HG02571 (cell line): ENCODE results near the gene VAV2.
"Not testable (repeated sequence)": the region's sequence is repeated elsewhere in the genome, so short reads cannot be mapped to it uniquely, and the experiment has no call there.

Source experiments
- ATAC-seq: cut with Tn5 transposase; IDR thresholded peaks from one replicate; pipeline ENCODE4 v1.9.1; 2021; ENCODE audit warnings: mild to moderate bottlenecking, moderate library complexity; ENCODE audit not compliant: unreplicated experiment

VAV2 gene

DNA sequence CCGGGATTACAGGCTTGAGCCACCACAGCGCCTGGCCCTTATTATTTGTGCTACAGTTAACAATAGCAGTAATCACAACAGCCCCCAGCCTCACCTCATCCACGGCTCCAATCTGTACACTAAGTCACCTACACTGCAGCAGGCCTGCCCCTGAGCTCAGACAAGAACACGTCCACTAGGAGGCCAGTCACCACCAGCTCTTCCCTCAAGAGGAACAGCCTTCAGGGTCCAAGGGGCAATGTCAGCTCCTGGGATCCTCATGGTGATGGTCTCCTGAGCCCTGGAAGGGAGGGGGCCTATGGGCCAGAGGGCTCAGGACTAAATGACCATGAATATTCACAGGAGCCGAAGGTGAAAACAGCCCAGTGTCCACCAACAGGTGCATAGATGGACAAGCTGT, 67.7 kb downstream of the VAV2 start:
- ATAC-seq: no peak

DNA sequence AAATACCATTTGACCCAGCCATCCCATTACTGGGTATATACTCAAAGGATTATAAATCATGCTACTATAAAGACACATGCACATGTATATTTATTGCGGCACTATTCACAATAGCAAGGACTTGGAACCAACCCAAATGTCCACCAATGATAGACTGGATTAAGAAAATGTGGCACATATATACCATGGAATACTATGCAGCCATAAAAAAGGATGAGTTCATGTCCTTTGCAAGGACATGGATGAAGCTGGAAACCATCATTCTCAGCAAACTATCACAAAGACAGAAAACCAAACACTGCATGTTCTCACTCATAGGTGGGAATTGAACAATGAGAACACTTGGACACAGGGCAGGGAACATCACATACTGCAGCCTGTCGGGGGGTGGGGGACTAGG, 68.5 kb downstream of the VAV2 start:
- ATAC-seq: not testable (repeated sequence)

DNA sequence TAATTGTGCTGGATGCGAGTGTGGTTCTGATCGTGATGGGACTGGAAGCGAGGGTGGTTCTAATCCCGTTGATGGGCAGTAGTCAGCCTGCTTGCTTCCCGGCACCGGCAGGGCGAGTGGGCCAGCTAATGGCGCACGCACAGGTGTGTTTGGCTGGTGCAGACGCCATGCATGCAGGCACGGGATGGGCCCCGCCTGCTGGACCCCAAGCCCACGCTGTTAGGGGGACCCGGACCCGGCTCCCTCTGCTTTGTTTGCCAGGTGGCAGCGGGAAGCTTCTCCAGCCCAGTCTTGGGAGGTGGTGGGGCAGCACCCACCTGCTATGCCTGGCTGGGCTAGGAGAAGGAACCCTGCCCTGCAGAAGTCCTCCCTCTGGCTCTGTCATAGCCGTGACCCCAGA, 70.3 kb downstream of the VAV2 start:
- no peak for ATAC-seq

DNA sequence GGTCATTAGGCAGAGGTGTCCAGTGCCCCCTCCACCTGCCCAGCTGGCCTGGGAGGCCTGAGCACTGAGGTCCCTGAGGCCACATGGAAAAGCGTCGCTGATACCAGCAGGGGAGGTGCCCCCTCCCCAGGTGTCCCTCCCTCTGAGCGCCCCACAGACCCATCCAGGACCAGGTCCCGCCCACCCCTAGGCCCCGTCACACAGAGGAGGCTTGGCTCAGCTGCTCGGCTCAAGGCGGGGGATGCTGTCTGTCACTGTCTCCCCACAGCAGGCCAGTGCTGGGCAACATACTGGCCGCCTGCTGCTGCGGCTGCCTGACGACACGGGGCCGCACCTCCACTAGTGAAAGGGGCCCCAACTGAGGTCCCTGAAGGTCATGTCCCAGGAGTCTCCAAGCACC, 71.7 kb downstream of the VAV2 start:
- no peak for ATAC-seq

DNA sequence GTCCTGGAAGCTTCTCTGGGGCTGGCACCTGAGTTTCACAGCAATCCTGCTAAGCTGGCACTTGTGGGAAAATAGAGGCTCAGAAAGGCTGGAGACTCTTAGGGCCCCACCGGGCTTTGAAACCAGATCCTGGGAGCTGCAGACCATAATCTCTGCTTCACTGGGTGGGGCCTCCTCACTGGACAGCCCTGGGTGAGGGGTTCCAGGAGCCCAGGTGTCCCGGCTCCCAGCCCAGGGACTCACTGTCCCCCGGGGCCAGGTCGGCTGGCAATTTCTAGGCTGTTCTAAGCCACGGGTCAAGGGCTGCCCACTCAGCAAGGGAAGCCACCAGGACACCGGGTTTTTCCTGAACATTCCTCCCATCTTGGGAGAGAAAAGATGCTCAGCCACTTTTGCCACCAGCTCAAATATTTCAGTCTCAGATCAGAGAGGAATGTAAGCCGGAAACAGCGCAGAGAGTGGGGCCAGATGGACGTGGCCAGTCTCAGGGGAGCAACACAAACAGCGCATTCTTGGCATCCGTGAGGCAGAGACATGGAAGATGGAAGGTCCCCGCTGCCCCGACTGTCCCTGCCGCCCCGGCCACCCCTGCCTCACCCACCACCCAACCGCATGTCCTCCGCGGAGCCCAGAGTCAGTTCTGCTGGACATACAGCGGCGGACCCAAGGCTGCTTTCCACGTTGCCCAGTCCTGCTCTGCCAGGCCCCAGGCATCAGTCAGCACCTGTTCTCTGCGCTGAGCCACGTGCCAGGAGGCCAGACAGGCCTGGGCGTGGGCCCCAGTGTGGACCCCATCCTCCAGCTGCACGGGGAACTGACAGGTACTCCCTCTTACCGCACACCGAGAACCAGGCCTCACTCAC, 72.6 kb downstream of the VAV2 start:
- no peak for ATAC-seq

DNA sequence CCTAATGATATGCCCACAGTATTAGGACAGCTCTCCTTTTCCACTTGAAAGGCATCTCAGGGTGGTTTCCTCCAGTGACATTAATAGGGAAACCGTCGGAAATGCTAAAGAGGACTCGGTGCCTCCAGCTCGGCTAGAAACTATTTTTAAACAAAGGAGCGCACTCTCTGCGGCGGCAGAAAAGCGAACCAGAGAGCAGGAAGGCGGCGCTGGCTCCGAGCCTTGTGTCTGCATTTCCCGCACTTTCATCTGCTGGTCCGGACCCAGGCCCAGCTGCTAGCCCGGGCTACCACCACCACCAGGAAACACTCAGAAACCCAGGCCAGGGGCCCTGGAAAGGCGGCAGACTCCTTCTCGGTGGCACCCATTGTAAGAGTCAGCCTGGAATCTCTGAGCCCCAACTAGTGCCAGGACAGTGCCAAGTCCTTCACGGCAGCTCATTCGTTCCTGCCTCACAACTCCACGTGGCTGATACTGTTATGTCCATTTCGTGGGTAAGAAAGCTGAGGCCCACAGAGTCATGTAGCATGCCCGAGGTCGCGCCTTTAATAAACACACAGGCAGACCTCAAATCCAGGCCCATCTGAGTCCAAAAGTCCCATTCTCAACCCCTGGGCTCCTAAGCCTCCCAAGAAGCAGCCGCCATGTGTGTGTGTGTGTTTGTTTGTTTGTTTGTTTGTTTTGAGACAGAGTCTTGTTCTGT, 73.9 kb downstream of the VAV2 start:
- no peak for ATAC-seq

DNA sequence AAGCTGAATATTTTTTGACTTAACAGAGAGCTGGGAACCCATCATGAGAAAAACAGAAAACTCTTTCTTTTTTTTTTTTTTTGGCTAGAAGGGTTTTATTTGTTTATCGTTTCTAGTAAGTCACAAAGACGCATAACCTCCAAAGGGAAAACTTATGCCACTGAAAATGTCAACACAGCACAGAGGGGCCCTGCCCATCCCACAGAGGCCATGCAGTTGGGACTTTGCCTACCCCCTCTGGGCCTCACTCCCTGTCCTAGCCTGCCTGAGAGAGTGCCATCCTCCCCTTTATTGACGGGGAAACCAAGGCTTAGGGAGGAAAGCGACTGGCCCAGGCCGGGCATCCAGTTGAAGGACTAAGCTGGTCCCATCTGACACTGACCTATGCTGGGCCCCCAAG, 74.7 kb downstream of the VAV2 start:
- no peak for ATAC-seq

DNA sequence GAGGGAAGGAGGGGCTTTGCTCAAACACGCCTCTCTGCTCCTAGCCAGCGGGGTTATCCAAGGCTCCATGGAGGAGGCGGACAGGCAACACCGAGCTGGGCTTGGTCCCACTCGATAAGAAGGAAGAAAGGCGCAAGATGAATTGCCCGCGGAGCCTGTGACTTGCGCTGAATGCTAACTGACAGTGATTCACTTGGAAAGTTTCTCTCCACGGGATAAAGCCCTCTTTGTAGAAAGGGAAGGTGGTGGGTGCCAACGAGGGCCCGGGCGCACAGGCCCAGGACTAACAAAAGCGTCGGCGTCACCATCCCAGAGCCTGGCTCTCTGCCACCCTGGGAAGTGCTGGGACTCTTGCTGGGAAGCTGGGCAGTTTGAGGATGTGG, 76.0 kb downstream of the VAV2 start:
- ATAC-seq: no peak

DNA sequence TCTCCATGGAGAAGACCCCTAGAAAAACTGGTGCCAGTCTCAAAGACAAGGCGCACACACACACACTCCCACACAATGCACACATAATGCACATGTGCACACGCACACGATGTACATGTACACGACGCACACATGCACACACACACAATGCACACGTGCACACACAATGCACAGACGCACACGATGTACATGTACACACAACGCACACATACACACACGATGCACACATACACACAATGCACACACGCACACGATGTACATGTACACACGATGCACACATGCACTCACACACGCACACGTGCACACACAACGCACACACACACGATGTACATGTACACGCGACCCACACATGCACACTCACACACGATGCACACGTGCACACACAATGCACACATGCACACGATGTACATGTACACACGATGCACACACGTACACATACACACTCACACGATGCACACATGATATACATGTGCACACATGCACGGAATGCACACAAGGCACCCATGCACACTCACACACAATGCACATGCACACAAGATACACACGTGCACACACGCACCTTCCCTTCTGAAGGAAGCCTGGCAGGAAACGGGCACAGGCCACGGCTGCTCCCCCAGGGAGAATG, 76.5 kb downstream of the VAV2 start:
- no peak for ATAC-seq

DNA sequence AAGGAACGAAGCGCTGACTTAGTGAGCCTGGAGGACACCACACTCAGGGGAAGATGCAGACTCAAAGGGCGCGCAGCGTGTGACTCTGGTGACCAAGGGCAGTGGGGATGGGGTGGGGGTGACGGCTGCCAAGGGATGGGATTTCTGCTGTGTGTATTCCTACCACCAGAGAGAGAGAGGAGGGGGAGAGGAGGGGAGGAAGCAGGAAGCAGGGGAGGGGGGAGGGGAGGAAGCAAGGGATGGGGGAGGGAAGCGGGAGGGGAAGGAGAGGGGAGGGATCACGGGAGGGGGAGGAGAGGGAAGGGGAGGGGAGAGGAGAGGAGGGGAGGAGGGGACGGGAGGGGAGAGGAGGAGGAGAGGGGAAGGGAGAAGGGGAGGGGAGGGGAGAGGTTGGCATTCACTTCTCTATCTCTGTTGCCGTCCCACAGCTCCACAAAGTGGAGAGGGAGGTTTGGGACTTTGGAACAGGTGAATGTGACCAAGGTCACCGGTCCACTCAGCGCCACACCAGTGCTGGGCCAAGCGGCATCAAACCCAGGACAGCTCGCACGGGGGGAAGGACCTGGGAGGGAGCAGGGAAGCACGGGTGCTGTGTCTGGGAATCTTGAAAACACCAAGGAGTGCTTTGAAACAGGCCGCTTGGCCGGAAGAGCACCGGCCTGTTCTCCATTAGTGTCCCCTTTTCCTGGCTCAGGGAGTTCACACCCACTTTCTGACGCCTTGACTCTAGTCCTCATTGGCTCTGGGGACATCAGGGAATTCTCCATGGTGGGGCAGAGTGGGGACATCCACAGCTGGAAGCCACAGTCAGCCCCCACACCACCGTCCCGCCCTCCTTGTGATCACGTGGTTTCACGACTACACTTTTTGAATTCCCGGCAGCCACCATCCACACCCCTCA, 77.4 kb downstream of the VAV2 start:
- no peak for ATAC-seq

DNA sequence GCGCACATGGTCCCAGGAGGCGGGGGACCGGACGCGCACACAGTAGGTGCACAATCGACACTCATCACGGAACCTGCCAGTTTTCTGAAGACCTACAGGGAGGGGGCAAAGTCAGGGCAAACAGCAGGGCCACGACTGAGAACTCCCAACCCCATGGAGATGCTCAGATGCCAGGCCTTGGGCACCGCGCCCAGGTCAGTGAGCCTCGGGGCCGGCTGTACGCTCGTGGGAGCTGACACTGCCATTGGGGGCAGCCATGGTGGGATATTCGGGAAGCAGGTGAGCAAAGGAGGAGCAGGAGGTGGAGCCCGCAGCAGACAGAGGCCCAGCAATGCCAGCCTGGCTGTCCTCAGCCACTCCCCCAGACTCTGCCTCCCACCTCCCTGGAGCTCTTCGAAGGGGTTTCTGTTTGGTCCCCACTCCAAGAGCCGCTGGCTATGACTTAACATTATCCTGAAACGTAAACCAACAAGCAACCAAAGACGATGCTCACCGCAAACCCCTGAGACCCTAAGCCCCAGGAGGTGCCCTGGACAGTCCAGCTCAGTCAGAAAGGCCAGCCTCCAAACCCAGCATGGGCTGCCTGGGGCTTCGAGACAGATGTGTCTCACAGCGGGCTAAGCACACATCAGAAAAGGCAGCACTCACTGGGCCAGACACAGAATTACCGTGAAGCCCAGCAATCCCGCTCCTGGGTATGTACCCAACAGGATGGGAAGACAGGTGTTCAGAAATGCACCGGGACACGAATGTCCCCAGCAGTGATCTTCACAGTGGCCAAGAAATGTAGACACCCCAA, 78.4 kb downstream of the VAV2 start:
- ATAC-seq: no peak

DNA sequence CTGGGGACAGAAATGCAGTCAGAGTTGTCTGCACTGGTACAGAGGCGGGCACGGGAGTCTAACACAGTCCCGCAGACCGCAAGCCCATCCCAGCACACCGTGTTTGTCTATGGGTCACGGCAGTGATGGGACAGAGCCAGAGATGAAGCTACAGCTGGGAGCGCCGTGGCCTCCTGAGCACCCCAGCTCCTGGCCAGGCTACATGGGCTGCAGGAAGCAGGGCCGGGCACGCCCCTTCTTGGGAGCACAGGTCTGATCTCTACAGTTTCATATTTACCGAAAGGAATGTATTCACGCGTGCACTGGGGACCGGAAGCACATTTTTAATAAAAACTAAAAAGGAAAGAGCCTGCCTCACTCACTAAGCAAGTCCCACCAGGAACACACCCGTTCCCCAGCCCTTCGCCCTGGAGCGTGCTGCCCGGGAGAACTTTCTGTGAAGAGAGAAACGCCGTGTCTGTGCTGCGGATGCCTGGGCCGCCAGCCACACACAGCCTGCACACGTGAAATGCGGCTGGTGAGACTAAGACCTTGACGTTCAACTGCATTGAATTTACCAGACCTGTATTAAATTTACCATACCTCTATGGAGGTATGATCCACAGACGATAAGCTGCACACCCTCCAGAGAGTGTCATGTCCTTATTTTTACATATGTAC, 81.1 kb downstream of the VAV2 start:
- no peak for ATAC-seq

DNA sequence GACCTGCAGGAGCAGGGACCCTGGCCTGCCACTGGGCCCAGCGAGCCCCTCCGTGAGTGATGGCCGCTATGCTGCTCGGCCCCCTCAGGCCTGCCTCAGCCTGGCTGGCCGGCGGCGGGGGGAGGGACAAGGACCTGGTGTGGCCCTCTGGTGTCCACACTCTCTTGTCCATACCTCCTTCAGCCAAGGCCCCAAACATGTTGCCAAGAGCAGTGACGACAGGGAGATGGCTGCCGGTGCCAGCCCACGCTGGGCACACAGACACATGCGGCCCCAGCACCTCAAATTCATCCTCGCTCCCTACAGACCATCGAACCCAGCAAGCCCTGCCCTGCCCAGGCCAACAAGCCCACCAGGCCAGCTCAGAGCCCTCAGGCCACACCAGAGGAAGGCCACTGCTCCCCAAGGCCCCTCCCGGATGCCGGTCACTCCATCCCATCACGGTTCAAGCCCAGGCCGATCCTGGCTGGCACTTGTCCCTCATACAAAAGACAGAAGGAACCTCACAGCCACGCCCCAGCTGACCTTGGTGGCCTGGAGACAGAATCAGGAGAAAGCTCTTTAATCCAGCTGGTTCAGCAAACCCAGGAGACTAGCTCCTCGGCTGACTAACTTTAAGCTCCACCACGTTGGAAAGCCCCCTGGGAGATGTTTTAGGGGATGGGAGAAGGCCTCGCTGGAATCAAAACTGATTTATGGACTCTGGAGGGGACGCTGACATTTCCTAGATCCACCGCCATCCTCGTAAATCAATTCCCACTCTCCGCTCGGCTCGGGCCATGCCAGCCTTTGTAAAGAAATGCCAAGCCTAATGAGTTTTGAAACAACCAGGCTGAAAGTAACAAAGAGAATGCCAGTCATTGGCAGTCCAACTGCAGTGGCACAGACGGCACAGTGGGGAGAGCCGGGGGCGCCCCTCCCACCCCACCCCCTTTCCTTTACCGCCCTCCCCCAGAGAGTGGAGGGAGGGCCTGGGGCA, 84.9 kb downstream of the VAV2 start:
- no peak for ATAC-seq

DNA sequence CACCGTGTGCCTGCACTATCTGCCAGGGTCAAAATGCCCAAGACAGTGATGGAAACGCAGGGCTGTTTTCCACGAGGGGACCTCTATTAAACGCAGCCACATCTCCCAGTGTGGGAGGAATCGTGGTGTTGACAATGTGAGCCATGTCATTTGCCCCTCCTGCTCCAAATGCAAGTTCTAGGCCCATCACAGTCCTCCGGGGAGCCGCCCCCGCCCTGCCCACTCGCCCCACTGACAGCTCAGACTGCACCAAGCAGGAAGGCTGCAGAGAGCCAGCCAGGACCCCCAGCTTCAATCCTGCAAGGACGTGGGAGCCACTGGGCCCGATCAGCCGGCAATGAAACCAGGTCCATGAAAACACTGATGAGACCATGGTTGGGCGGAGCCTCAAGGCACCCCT, 85.9 kb downstream of the VAV2 start:
- ATAC-seq: no peak

DNA sequence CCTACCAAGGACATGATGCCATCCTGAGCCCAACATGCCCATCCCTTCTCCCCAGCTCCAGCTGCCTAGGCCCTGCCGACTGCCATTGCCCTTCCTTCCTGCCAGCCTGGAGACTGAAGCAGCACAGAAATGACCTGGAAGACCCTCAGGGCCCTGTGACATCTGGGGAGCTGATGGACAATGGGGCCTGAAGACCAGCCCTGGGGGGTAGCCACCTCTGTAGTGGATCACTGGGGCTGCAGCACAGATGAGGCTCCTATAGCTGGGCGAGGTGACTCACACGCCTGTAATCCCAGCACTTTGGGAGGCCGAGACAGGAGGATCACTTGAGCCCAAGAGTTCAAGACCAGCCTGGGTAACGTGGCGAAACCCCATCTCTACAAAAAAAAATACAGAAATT, 86.6 kb downstream of the VAV2 start:
- no peak for ATAC-seq

DNA sequence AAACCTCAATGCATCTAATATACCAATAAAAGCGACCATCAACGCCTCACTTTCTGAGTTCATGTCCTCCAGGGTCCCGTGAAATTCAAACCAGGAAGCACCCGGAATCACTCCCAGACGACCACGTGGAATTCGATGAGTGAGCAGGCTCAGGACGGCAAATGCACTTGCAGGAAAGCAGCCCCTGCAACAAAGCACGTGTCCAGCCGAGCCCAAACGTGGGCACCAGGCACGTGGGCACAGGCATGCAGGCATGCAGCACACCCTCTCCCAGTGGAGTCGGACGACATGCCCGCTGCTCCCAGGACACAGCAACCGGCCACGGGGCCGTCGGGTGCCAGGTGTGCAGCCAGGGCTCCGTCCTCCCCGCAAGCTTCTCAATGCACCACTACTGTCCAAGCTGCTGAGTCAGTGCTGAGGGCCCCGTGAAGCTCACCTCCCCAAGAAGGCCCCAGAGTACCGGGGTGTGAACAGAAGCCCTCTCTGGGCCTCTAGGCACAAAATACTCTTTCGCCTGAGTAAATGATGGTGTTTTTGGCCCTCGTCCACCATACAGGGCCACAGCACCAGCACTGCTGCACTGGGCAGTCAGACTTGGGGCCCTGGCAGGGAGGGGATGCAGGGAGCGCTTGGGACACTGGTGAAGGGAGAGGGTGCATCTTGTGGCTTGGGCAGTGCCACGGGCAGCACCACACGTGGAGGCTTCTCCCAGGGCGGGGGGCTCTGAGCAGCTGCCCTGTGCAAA, 87.6 kb downstream of the VAV2 start:
- ATAC-seq: no peak

DNA sequence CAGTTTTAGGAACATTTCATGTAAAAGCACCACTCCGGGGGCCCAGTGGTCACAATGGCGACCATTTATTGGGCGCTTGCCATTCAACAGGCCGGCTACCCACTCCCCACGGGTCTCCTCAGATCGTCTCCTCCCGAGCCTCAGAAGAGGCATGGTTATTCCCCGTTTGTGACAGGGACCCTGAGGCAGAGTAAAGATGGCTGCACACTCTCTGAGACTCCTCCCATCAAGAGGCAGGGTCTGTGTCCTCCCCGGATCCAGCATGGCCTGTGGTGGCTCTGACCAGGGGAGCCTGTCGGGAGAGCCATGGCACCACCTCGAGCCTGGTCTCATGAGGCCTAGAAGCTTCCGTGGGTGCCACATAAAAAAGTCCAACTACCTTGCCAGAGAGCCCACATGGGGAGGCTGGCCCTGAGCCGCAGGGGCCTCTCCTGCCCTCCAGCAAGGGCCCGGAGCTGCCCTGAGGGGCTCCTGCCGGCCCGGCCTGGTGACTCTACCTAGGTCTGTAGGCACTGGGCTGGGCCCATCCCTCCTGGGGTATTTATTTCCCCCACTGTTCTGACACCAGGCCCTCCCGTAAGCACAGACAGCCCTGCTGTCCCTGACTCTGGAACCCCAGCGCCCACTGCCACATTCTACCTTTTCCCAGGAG, 90.8 kb downstream of the VAV2 start:
- no peak for ATAC-seq
